HG02840 (cell line): ENCODE data around the gene SYPL2.

Source experiments
- ATAC-seq: cut with Tn5 transposase; IDR thresholded peaks from one replicate; pipeline ENCODE4 v1.9.1; 2021; ENCODE audit warnings: mild to moderate bottlenecking, moderate library complexity, moderate number of reproducible peaks; ENCODE audit not compliant: unreplicated experiment, low FRiP score

SYPL2 gene

DNA sequence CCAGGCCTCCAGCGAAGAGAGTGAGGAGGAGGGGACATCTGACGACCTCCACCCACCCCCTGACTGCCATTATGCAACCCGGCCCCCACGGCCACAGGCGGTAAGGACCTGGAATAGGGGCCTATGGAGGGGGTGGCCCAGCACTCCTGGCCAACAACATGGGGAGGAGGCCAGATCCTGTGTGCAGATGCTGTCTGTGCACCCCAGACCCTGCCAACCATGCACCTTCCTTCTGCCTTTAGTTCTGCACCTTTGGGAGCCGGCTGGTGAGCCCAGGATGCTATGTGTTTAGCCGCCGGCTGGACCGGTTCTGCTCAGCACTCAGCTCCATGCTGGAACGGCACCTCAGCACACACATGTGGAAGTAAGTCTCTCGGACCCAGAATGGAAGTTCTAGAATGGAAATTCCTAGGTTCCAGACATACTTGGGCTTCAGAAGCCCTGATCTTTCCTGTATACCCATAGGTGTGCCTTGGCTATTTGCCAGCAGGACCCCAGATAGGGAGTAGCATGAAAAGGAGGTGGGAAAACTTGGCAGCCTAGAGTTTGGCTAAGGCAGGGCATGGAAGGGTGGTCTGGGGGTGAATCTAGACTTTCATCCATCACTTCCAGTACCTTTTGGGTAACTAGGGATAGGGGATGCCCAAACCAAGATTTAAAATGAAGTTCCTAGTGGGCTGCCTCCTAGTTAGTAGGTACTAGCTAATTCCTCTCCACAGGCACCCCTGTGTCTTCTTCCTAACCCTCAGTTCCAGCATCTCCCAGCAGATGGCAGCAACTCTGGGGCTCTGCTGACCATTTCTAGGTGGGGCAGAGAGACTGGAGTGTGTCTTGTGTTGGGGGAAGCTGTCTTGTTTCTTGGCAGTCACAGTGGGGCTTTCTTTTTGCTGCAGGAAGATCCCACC lies 23.9 kb downstream of the SYPL2 start:
- no peak for ATAC-seq

GRCh38 chr1:109490934-109491302 lies 24.6 kb downstream of the SYPL2 start:
- no peak for ATAC-seq

GRCh38 chr1:109491372-109491771 lies 25.0 kb downstream of the SYPL2 start:
- ATAC-seq: no peak

GRCh38 chr1:109492779-109493178 lies 26.4 kb downstream of the SYPL2 start:
- no peak for ATAC-seq

- no peak for ATAC-seq
Measured at GRCh38 chr1:109493227-109493626, 26.9 kb downstream of the SYPL2 start.

GRCh38 chr1:109493805-109494539 lies 27.6 kb downstream of the SYPL2 start, which contains the start of gene CYB561D1:
Gene CYB561D1 (plus strand): TSS chr1:109494094. CDS start chr1:109494140, 46 bp downstream.
- ATAC-seq: peak; percentile 88

- ATAC-seq: no peak
Measured at GRCh38 chr1:109495738-109496137, 29.4 kb downstream of the SYPL2 start.

GRCh38 chr1:109497449-109498160 lies 31.3 kb downstream of the SYPL2 start:
- no peak for ATAC-seq

DNA sequence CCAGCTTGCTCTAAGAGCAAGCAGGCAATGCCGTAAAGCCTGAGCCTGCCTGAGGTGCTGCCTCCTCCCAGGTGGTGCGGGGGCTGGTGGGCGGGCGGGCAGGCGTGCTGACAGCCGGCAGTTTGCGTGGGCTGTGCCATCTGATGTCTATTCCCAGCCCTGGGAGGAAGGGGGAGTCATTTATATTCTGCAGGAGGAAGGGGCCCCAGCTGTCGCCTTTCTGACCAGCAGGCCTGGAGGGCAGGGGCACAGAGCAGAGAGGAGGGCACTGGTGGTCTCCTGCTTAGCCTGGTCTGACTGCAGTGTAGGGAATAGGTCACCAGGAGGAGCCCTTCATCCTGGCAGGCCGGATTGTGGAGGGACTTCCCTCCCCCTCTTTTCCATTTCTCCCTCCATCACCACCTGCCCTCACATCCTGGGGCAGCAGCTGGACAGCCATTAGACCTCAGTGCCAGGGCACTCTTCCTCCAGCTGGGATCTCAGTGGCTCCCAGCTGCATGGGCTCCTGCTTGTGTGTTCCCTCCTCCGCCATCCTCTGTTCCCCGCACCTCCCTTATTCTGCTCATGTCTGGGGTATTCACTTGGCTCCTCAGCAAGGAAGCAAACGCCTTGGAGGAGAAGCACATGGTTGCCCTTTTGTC lies 31.9 kb downstream of the SYPL2 start:
- ATAC-seq: no peak

DNA sequence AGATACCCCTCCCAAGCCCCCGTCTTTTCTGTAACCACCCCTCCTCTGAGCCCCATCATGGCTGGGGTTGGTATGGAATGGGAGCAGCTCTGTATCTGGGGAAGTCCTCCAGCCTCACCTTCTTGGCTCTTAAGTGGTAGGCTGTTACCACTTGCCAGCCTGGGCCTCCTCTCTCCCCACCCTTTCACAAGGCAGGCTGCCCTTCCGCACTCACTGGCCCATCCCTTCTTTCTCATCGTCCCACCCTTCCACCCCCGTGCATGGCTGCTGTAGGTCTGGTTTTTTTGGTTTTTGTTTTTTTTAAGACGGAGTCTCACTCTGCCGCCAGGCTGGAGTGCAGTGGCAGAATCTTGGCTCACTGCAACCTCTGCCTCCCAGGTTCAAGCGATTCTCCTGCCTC lies 32.7 kb downstream of the SYPL2 start:
- ATAC-seq: no peak

GRCh38 chr1:109499661-109500536 lies 33.6 kb downstream of the SYPL2 start:
- no peak for ATAC-seq

- no peak for ATAC-seq
Measured at GRCh38 chr1:109500941-109501381, 34.6 kb downstream of the SYPL2 start.

GRCh38 chr1:109501644-109502363 lies 35.5 kb downstream of the SYPL2 start:
- ATAC-seq: no peak

DNA sequence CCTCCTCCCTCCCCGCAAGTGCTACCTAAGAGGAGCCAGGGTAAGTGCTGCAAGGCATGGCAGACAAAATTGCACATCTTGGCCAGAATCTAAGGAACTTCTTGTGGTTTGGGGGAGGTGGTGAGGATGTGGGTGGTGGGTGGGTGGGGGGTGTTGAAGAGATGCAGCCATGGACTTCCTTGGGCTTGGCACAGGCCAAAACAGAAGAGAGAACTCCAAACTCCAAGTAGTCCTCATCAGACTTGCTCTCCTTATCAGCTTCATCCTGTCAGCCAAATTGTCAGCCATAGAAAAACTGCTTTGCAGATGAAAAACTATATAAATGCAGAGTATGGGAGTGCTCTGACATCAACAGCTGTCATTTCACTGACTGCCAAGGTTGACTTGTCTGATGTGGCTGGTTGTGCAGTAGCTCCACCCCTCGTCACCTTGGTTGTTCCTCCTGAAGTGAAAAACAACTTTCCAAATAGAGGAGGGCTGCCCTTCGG lies 36.1 kb downstream of the SYPL2 start:
- no peak for ATAC-seq

DNA sequence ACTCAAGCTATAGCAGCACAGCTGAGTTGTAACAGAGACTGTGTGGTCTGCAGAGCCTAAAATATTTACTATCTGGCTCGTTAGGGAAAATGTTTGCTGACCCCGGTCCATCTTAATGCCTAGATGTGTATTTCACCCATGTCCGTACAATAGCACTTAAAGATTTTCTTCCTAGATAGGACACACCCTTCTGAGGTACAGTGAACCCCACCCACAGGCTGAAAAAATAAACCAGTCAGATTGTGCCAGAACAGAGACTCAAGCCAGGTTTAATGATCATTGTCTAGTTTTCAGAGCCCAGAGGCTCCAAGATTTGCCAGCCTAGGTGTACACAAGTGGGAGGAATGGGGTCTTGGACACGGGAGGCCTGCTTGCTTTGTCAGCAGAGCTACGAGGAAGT lies 37.6 kb downstream of the SYPL2 start:
- no peak for ATAC-seq

GRCh38 chr1:109504974-109505373 lies 38.6 kb downstream of the SYPL2 start:
- ATAC-seq: no peak

- no peak for ATAC-seq
Measured at GRCh38 chr1:109508001-109508872, 41.9 kb downstream of the SYPL2 start.

- no peak for ATAC-seq
Measured at GRCh38 chr1:109508873-109509175, 42.5 kb downstream of the SYPL2 start.
